CD4-positive, alpha-beta T cell treated with Interferon alpha-2 for 1 hour (primary cell): ENCODE measurements around the gene PLPP4.

Source experiments
- DNase-seq, 2 donors: peaks; one replicate each; pipeline ENCODE4 v3.0.0-alpha.2; 2020 to 2022

The PLPP4 gene

DNA sequence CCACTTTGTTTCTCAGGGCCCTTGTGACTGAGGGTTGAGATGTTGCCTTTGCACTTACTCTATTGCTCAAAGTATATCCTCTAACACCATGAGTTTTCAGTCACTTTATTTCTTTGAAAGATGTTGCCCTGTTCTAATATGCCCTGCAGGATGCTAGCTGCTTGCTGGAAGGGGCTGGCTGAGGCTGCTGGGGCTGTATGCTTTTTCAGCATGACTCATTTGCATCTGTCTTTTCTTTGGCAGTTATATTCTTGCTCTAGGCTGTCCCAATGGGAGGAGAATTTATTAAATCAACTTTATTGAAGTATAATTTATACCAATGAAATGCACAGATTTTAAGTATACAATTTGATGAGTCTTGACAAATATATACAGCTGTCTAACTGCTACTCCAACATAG lies 157.7 kb downstream of the PLPP4 start:
- no peak for DNase-seq

DNA sequence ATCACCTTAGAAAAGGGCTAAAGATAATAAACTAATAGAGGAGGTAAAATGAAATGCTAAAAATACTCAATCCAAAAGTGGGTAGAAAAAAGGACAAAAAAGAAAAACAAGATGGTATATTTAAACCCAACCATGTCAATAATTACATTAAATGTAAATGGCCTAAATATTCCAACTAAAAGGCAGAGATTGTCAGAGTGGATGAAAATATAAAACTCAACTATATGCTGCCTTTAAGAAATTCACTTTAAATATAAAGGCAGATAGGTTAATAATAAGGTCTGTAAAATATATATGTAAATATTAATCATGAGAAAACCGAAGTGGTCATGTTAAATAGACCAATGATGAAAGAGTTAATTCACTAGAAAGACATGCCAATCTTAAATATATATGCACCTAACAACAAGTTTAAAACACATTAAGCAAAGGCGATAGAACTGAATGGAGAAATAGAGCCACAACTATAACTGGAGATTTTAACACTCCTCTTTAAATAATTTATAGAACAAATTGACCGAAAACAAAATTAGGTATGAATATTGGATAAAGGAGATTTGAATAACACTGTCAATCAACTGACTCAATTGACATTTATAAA lies 159.4 kb downstream of the PLPP4 start:
- no peak for DNase-seq

DNA sequence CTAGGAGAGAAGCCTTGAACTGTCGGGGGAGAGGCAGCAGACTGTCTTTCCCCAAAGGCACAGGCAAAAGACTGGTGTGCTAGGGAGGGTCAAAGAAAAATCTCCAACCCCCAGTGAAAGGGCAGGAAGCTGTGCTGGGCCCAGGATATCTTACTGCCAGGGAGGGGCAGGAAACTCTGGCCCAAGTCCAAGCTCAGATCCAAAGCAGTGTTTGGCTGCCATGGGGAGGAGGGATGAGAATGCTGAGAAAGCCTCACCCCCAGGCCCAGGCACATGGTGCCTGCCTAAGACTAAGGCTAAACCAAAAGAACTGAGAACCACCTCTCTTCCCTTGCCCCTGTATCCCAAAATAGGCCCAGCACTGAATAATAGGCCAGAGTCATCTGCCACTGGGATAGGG lies 171.2 kb downstream of the PLPP4 start:
- no peak for DNase-seq

DNA sequence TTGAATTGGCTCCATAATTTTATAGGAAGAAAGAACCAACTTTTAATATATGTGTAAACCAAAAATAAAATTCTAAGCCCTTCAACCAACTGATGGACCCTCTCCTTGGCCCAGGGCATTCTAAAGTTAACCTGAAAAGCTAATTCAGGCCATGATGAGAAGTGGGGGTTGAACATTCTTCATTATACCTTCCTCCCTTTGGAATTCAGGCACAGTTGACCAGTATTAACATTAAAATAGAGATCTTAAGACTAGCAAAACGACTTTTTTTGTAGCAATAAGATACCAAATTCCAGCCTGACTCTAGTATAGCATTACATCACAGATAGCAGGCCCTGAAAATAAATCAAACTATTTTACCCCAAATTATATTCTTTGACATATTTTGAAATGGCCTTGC lies 173.2 kb downstream of the PLPP4 start:
- no peak for DNase-seq

DNA sequence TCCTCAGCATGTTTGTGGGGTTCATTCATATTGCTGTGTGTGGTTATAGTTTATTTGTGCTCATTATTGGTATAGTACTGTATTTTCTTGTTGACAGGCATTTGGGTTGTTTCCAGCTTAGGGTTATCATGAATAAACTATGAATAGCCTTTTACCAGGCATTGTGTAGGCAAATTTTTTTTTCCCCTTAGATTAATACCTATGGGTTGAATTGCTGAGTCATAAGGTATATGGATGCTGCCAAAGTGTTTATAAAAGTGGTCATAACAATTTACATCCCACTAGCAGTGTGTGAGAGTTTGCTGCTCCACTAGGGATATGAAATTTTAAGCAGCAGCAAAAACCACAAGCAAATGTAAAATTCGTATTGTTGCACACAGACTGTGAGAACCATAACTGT lies 175.0 kb downstream of the PLPP4 start:
- DNase-seq: no peak

DNA sequence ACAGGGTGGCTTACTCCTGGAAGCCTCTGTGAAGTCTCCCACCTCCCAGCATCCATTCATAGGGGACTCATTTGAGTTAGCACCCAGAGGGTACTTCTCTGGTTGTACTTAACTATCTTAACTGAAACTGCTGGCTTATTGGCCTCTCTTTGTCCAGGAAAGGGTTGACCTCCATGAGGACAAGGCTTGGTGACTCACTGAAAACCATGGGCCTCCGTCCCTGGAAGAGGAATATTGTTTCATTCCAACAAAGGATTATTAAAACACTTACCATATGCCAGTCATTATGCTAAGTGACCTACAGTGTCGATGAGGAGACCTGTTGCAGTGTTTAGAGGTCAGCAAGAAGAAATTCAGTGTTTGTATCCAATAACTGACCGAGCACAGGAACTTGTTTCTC lies 175.9 kb downstream of the PLPP4 start:
- no peak for DNase-seq

DNA sequence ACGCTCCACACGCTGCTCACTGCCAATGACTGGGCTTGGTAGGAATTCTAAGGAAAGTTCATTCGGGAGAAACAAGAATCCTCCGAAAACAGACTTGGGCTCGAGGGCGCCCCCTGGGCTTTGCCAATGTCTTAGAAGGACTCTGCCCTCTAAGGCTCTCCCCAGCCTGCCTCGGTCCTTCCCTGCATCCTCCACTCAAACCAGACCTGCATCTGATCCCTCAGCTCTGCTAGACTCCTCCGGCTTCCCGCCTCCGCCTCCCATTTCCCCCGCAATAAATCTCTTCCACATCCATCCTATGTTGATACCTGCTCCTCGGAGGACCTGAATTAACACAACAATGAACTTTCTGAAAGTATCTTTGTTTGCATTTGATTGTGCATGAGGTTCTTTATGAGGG lies 177.6 kb downstream of the PLPP4 start:
- no peak for DNase-seq
